Kidney (tissue), 14 donors: ENCODE data around the gene GIPR. TPM values are rescaled to one million over a fixed set of nuclear protein-coding genes. Genes with fewer than 3 reads are reported as not detected.

ENCODE experiments used
- DNase-seq, 5 donors: peaks; one replicate each; pipeline ENCODE4 v3.0.0-alpha.2; 2013 to 2020
- FAIRE-seq: peaks from 2 replicates; lab custom pipeline; 2012; peaks lifted over from hg19 to GRCh38; lab: Jason Lieb, UNC
- H3K27ac ChIP-seq, 2 donors: one replicate each; pipeline ENCODE4 v1.7.0; 2013; ENCODE audit warnings: low read depth in 2 of 2, low read length in 2 of 2, inconsistent platforms in 1 of 2
- H3K27me3 ChIP-seq: one replicate; pipeline ENCODE4 v1.7.1; 2013; ENCODE audit warnings: low read length, inconsistent platforms; ENCODE audit not compliant: control insufficient read depth, insufficient read depth
- H3K36me3 ChIP-seq, 3 donors: one replicate each; pipeline versions ENCODE4 v1.7.0 to v1.7.1; 2013; ENCODE audit warnings: low read length in 3 of 3, control low read depth in 1 of 3, inconsistent platforms in 1 of 3; ENCODE audit not compliant: insufficient read depth in 3 of 3, control insufficient read depth in 2 of 3
- H3K4me1 ChIP-seq, 3 donors: one replicate each; pipeline versions ENCODE4 v1.7.0 to v1.7.1; 2013; ENCODE audit warnings: low read length in 3 of 3, inconsistent platforms in 1 of 3, low read depth in 1 of 3; ENCODE audit not compliant: control insufficient read depth in 2 of 3, insufficient read depth in 2 of 3
- H3K4me3 ChIP-seq, 3 donors: one replicate each; pipeline versions ENCODE4 v1.7.0 to v1.8.1; 2013; ENCODE audit warnings: low read length in 3 of 3, control low read depth in 1 of 3, inconsistent platforms in 1 of 3
- H3K9ac ChIP-seq, 3 donors: one replicate each; pipeline versions ENCODE4 v1.7.0 to v1.7.1; 2013; ENCODE audit warnings: low read length in 3 of 3, control low read depth in 1 of 3, inconsistent platforms in 1 of 3
- H3K9me3 ChIP-seq, 3 donors: one replicate each; pipeline versions ENCODE4 v1.7.0 to v1.7.1; 2013; ENCODE audit warnings: low read length in 3 of 3, control low read depth in 1 of 3, inconsistent platforms in 1 of 3; ENCODE audit not compliant: control insufficient read depth in 2 of 3, insufficient read depth in 1 of 3
- intact Hi-C: fragments of 100-400 bp; cut with DNase I; formaldehyde crosslinking; loops from one replicate; pipeline ENCODE4 v1.11.1; 2022
- microRNA-seq: library from miRNA; unstranded; fragments of <30 nt; microRNA quantifications from one replicate; pipeline ENCODE4 v1.2.0, GENCODE V29; 2020
- polyA plus RNA-seq: library from polyadenylated mRNA; stranded (reverse); fragments of 350-450 nt; fragmentation: Illumina TruSeq; extraction: RNeasy Lipid Tissue Mini Kit (QIAGEN cat#74804); gene quantifications from one replicate; pipeline ENCODE4 v1.2.3, GENCODE V29; 2014; ENCODE audit warnings: low read depth, low replicate concordance; ENCODE audit not compliant: insufficient read depth
- total RNA-seq: library from RNA; stranded (reverse); fragmentation: NEBNext Ultra II Directional; extraction: Animal tissue kit (Norgen Biotek cat#: 25700); gene quantifications from one replicate; pipeline ENCODE4 v1.2.1, GENCODE V29; 2021
- TF ChIP-seq, protein P1 (sequence below): IDR thresholded peaks from 3 replicates; pipeline ENCODE4 v1.5.1; 2012; ENCODE audit warnings: mild to moderate bottlenecking, moderate library complexity, borderline replicate concordance; ENCODE audit not compliant: insufficient read depth; ENCODE audit errors: extremely low read depth
- donor health status: control.
- donor health status: control.
- donor health status: control.
- donor health status: control.
- donor health status: control.
- donor health status: DM: yes; HTN: yes; CAD: no.
- donor health status: Normal renal cell carcinoma (clear cell type).

GIPR gene
- total and polyA plus RNA-seq, 2 donors from 2014 or later = 0.65 to 3.3 TPM

DNA sequence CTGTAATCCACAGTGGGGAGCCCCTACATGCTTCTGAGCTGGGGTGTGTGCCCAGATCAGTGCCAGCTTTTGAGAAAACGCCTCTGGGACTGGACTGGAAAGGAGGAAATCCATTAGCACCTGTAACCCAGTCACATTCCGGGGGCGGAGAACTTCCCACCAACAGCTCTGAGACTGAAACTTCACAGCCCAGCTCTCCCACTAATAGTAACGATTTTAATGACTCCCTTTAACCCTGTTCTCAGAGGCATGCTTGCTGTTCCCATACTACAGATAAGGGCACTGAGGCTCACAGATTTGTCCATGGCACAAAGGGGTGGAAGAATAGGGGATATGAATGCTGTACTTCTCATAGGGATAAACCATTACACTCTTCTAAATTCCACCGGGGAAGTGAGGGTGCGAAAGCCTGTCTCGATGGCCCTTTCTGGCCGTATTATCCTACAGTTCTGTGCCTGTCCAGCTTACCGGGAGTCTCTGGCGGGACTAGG, 61.8 kb downstream of the GIPR start:
- Histone ChIP-seq H3K4me1 (peaks cover 0 to 6% (median 0%) of the 10 kb centered on the region in 3 donors), H3K4me3 (peak overlapping the region; percentile 61 to 90 (median 74)), H3K9me3 (no peaks in the 10 kb centered on the region), H3K9ac (peak overlapping the region; percentile 45 to 82 (median 71)), H3K36me3 (no peaks in the 10 kb centered on the region), H3K27ac (no peak overlapping the region), H3K27me3 (no peaks in the 10 kb centered on the region)
- TF ChIP-seq, protein P1, sequence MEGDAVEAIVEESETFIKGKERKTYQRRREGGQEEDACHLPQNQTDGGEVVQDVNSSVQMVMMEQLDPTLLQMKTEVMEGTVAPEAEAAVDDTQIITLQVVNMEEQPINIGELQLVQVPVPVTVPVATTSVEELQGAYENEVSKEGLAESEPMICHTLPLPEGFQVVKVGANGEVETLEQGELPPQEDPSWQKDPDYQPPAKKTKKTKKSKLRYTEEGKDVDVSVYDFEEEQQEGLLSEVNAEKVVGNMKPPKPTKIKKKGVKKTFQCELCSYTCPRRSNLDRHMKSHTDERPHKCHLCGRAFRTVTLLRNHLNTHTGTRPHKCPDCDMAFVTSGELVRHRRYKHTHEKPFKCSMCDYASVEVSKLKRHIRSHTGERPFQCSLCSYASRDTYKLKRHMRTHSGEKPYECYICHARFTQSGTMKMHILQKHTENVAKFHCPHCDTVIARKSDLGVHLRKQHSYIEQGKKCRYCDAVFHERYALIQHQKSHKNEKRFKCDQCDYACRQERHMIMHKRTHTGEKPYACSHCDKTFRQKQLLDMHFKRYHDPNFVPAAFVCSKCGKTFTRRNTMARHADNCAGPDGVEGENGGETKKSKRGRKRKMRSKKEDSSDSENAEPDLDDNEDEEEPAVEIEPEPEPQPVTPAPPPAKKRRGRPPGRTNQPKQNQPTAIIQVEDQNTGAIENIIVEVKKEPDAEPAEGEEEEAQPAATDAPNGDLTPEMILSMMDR = no peak
- intact Hi-C loops = no loop called here
- no peak for FAIRE-seq
- DNase-seq = peak in 2 of 5 donors; percentile 30 to 54

DNA sequence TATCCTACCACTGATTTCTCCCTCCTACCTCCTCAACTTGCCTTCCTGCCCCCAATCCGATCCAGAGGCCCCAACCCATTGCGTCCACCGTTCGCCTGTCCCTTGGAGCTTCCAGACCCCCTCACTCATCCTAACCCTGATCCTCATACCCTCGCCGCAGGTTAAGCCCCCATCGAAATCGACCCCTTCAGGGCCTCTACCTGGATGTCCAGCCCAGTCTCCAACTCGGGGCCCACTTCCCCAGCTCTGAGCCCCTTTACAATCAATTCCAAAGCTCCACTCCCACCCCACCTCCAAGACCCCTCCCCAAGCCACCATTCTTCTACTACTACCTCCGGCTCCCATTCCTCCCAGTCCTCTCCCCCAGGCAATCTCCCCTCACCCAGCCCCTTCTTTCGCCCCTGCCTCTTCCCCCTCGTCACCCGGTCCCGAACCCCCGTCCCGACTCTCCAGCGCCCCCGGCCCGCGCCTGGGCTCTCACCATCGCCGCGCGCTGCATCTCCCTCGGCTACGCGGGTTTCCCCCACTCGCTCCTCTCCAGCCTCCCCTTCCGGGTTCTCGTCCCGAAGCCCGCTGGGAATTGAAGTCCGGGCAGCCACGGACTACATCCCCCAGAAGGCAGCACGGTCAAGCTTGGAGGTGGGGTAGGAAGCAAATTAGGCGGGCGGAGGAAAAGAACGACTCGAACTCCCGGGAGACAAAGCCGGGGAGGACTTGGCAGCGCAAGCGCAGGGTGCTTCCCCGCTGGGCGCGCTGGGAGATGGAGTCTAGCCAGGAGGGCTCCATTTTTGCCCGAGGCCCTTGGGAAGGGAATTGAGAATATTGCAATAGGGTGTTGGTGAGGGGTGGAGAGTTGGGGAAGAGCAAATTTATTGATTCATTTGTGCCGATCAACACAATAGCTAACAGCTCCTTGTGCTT, 62.6 kb downstream of the GIPR start, which contains the start of gene FBXO46:
Gene FBXO46, minus strand, starts transcription at position 529 of the 921 bp plus-strand sequence. CDS start 17,401 bp downstream, outside the sequence.
- no peaks in the 10 kb centered on the region for H3K9me3 ChIP-seq
- H3K27ac ChIP-seq = peak within 1 kb of the TSS in 1 of 2 donors; percentile 49
- H3K27me3 ChIP-seq = no peaks in the 10 kb centered on the region
- no peaks in the 10 kb centered on the region for H3K36me3 ChIP-seq
- peak within 1 kb of the TSS; percentile 45 to 82 (median 71) for H3K9ac ChIP-seq
- intact Hi-C loops = no loop called here
- DNase-seq (peak; percentile 98 to 99 (median 99)), FAIRE-seq (peak; percentile 95)
- peaks cover 0 to 6% (median 0%) of the 10 kb centered on the region in 3 donors for H3K4me1 ChIP-seq
- H3K4me3 ChIP-seq = peak within 1 kb of the TSS; percentile 61 to 90 (median 74)
- TF ChIP-seq, protein P1 = peak; percentile 14

Small RNAs within 50 kb of the gene (microRNA-seq; reads per million reads assigned to microRNA genes)
- gene MIR330 = 64.3 reads per million, percentile 46 among the genes with 10 or more reads in this experiment
- gene MIR642A = not detected
- not detected for gene MIR642B

Other genes starting within 250 kb of the GIPR start
- gene ERCC1, start 244.3 kb upstream of the GIPR start, total RNA-seq = 60.8 TPM
- 107 TPM for gene ERCC1, start 244.3 kb upstream of the GIPR start, polyA plus RNA-seq
- 0.98 TPM for gene FOSB, start 200.2 kb upstream of the GIPR start, total RNA-seq
- 0.73 TPM for gene FOSB, start 200.2 kb upstream of the GIPR start, polyA plus RNA-seq
- 7.3 TPM for gene RTN2, start 171.2 kb upstream of the GIPR start, total RNA-seq
- gene RTN2, start 171.2 kb upstream of the GIPR start, polyA plus RNA-seq = 8.2 TPM
- gene PPM1N, start 169.8 kb upstream of the GIPR start, total RNA-seq = 2.2 TPM
- gene PPM1N, start 169.8 kb upstream of the GIPR start, polyA plus RNA-seq = 0.69 TPM
- gene VASP, start 160.7 kb upstream of the GIPR start, total RNA-seq = 105 TPM
- gene VASP, start 160.7 kb upstream of the GIPR start, polyA plus RNA-seq = 36.3 TPM
- 19.1 TPM for gene OPA3, start 83.4 kb upstream of the GIPR start, total RNA-seq
- gene OPA3, start 83.4 kb upstream of the GIPR start, polyA plus RNA-seq = 8.1 TPM
- 9.7 TPM for gene GPR4, start 66.0 kb upstream of the GIPR start, total RNA-seq
- gene GPR4, start 66.0 kb upstream of the GIPR start, polyA plus RNA-seq = 6.8 TPM
- gene EML2, start 28.8 kb upstream of the GIPR start, total RNA-seq = 93.8 TPM
- gene EML2, start 28.8 kb upstream of the GIPR start, polyA plus RNA-seq = 36.6 TPM
- gene SNRPD2, start 23.7 kb downstream of the GIPR start, total RNA-seq = 252 TPM
- 358 TPM for gene SNRPD2, start 23.7 kb downstream of the GIPR start, polyA plus RNA-seq
- gene QPCTL, start 24.4 kb downstream of the GIPR start, total RNA-seq = 8.0 TPM
- 6.8 TPM for gene QPCTL, start 24.4 kb downstream of the GIPR start, polyA plus RNA-seq
- gene FBXO46, start 62.7 kb downstream of the GIPR start, total RNA-seq = 16.6 TPM
- 6.5 TPM for gene FBXO46, start 62.7 kb downstream of the GIPR start, polyA plus RNA-seq
- gene MEIOSIN, start 65.2 kb downstream of the GIPR start, total RNA-seq = not detected
- gene MEIOSIN, start 65.2 kb downstream of the GIPR start, polyA plus RNA-seq = not detected
- gene SIX5, start 101.0 kb downstream of the GIPR start, total RNA-seq = 19.4 TPM
- 15.2 TPM for gene SIX5, start 101.0 kb downstream of the GIPR start, polyA plus RNA-seq
- 63.0 TPM for gene DMPK, start 114.3 kb downstream of the GIPR start, total RNA-seq
- gene DMPK, start 114.3 kb downstream of the GIPR start, polyA plus RNA-seq = 31.3 TPM
- gene DMWD, start 124.6 kb downstream of the GIPR start, total RNA-seq = 60.9 TPM
- 22.2 TPM for gene DMWD, start 124.6 kb downstream of the GIPR start, polyA plus RNA-seq
- 0.13 TPM for gene RSPH6A, start 147.1 kb downstream of the GIPR start, total RNA-seq
- not detected for gene RSPH6A, start 147.1 kb downstream of the GIPR start, polyA plus RNA-seq
- gene SYMPK, start 194.9 kb downstream of the GIPR start, total RNA-seq = 77.4 TPM
- gene SYMPK, start 194.9 kb downstream of the GIPR start, polyA plus RNA-seq = 61.5 TPM
- 3.7 TPM for gene FOXA3, start 196.1 kb downstream of the GIPR start, total RNA-seq
- gene FOXA3, start 196.1 kb downstream of the GIPR start, polyA plus RNA-seq = 1.8 TPM
- gene IRF2BP1, start 217.9 kb downstream of the GIPR start, total RNA-seq = 23.2 TPM
- 18.2 TPM for gene IRF2BP1, start 217.9 kb downstream of the GIPR start, polyA plus RNA-seq
- gene MYPOP, start 234.4 kb downstream of the GIPR start, total RNA-seq = 6.7 TPM
- 11.7 TPM for gene MYPOP, start 234.4 kb downstream of the GIPR start, polyA plus RNA-seq
- not detected for gene NANOS2, start 246.6 kb downstream of the GIPR start, total RNA-seq
- not detected for gene NANOS2, start 246.6 kb downstream of the GIPR start, polyA plus RNA-seq